GM19372 (cell line): ENCODE results near the gene OBI1.

Experiments
- ATAC-seq: cut with Tn5 transposase; IDR thresholded peaks from one replicate; pipeline ENCODE4 v1.9.1; 2021; ENCODE audit warnings: mild to moderate bottlenecking, low read depth, moderate library complexity; ENCODE audit not compliant: unreplicated experiment

The OBI1 gene

DNA sequence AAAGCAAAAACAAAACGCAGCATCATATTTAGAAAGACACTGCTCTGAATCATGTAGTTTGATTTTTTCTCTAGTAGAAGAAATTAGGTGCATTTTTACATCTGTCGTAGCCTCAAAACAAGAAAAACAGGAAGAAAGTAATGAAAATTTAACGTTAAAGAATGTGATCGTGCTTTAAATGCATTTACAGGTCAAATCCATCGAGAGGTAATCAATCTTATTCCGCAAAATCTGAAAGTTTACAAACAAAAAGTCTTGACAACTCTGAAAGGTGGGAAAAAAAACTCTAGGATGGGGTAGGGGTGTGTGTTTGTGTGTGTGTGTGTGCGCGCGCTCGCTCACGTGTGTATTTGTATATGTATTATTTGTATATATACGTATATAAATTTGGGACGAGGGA is 65.8 kb downstream of the OBI1 start:
- ATAC-seq = no peak

DNA sequence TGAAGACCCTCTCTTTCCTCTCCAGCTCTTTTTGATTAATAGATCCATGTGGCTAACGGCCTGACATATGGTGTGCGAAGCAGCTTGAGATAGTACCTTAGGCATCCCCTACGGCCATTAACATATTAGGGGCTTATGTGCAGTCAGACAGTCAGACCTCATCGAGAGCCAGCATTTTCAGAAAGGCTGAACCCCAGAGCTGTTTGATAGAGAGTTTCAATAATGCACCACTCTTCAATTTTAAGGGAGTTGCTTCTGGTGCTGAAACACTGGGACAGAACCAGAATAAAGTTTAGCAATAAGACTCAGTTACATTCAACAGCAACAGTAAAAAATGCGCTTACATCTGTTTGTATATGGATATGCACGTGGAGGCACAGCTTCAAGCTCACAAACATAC is 66.4 kb downstream of the OBI1 start:
- no peak for ATAC-seq

- ATAC-seq = no peak
These were observed 69.7 kb downstream of the OBI1 start for GRCh38 chr13:78589206-78589605.

GRCh38 chr13:78587395-78587794 is 71.6 kb downstream of the OBI1 start:
- no peak for ATAC-seq

DNA sequence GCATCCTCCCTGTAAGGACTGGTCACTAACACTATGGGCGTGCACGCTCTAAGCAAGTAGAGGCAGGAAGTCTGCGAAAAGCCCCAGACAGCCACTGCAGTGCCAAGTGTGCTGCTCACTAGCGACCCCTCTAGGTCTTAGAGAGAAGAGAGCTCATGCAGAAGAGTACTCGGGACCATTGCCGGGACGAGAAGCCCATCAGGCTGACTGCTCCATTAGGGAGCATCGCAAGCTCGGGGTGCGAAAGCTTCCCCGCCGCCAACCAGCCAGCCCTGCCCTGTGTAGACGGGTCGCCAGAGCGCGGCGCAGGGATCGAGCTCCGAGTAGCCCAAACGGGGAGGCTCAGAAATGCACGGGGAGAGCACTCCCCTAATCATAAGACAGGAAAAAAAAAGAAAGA is 72.2 kb downstream of the OBI1 start:
- no peak for ATAC-seq

DNA sequence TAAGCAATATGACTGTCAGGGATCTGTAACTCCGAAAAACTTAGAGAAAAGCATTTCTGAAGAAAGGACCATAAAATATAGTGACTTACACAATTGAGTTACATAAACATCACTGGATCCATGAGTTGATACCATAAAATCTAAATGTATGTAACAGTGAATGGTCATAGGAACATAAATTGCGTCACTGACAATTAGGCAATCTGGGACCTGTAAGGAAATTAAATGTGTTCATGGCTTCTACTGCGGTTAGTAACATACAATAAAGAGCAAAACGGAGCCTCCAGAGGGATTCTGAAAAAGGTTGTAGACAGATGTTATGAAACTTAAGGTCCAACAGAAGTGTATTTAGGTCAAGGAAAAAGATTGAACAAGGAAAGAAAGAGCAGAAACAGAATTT is 82.7 kb downstream of the OBI1 start:
- no peak for ATAC-seq

DNA sequence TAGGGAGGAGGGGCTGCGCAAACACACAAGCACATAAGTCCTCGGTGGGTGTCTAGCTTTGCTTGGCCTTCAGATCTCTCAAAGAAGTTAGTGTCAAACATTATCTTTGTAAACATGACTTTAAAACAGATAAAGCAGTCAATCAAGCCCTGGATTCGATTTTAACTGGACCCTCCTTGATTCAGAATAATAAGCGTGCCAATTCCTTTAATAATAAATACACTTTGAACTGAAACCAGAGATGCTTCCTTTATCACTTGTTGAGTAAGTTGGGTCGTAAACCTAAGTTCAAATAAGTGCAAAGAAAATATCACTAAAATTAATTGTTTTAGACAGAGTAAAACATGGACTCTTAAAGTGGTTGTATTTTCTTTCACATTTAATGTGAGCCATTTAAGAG is 86.5 kb downstream of the OBI1 start:
- no peak for ATAC-seq

DNA sequence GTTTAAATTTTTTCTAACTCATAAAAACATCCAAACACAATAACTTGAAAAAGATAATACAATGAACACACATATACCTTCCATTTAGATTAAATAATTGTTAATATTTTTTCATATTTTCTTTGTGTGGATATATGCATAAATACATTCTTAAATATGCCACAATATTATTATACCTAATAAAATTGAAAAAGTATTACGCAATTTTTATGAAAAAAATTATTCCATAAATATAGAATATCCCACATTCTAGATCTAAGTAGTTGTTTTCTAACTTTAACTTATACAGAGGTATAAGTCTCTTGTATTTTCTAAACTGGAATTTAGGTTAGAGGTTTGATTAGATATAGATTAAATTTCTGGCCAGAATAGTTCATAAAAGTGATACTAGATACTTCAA is 89.9 kb downstream of the OBI1 start:
- no peak for ATAC-seq

- no peak for ATAC-seq
These were observed 92.3 kb downstream of the OBI1 start for GRCh38 chr13:78566631-78567030.
